Measurements from ENCODE around the gene CORO7.

CORO7 gene

DNA sequence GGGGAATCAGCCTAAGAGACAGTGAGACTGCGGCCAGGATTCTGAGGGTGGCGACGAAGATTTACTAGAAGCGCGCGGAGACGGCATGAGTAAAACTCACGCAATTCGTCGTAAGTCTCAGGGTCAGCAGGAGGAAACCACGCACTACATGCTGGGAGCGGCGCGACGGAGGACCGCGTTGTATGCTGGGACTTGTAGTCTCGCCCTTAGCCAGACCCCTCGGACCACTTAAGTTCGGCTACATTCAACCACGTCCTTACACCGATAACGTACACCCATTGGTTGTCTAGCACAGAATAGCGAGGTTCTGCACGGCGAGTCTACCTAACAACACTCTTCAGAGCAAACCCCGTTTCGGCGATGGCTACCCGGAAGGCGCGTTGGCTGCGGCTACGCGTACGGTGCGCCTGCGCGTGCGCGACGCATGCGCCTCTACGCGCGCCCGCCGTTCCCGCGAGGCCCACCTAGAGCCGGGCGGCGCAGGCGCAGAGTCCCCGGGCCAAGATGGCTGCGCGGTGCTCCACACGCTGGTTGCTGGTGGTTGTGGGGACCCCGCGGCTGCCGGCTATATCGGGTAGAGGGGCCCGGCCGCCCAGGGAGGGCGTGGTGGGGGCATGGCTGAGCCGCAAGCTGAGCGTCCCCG is 9.1 kb upstream of the CORO7 start, which contains the start of gene DNAJA3:
TSS of gene DNAJA3 (plus strand) at position 491 of the 643 bp plus-strand sequence. CDS start at position 505, 14 bp downstream.
- DNase-seq, result peak; percentile 87 to 93

DNA sequence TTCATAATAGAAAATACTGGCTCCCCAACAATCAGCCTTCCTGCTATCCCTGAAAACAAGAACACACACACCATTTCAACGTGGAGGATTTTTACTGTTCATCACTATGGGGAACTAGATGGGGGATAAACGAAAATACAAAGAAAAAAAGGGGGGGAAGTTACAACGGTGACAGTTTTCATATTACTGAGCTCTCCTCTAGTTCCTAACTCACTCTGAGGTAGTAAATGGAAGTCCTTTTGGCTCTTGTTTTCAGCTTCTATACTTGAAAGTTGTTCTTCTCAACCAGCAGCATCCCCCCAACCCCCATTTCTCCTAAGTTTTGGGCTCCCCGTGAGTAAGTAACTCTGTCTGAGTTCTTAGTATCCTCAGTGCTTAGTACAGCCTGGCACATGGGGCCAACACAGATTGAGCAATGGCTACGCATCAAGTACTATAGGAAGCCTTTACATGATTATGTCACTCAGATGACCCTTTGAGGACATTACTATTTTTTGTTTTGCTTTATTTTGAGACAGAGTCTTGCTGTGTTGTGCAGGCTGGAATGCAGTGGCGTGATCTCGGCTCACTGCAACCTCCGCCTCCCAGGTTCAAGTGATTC is 4.2 kb upstream of the CORO7 start:
- no peak for DNase-seq

DNA sequence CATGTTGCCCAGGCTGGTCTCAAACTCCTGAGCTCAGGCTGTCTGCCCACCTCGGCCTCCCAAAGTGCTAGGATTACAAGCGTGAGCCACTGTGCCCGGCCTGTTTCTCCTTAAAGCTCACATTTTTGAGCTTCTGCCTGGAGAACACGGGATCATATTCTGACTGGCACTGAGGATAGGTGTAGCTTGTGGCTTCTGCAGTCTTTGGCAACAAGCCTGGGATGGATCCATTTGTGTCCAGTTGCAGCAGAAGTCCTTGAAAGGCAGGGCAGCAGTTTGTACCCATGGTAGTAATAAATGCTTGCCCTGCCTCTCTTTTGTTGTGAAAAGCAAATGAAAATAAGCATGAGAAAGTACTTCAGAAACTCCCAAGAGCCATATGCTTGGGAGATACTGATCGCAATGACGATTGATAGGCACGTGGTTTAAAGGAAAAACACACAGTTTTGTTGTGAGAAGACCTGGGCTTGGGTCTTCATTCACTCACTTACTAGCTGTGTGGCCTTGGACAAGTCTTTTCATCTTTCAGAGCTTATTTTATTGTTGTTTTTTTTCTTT is 3.1 kb upstream of the CORO7 start:
- no peak for DNase-seq

DNA sequence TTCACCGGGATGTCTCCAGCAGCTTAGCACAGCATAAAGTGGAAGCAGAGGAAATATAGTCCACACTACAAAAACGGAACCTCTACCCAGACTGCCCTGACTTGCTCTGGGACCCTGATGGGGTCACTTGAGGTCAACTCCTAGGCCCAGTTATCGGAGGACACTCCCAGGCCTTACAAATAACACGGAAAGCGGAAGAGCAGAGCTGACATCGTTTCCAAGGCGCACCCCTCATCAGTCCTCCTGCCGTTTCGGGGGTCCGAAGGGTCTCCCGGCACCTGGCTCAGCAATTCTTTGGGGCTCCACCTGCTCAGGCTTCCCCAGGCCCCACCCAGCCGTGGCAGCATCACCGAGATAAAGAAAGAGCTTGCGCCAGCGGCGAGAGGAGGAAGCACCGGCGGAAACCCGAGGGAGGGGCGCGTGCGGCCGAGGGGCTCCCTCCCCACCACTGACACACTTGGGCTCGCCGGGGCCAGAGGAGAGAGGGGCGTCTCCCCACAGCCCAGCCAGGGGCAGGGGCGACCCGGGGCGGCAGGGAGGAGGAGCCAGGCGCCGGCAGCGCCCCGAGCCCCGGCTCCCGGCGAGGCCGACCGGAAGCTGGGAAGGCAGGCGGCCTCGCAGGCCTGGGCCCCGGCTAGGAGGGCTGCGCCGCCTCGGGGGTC is 727 bp downstream of the CORO7 start:
- DNase-seq, result peak; percentile 30 to 41

DNA sequence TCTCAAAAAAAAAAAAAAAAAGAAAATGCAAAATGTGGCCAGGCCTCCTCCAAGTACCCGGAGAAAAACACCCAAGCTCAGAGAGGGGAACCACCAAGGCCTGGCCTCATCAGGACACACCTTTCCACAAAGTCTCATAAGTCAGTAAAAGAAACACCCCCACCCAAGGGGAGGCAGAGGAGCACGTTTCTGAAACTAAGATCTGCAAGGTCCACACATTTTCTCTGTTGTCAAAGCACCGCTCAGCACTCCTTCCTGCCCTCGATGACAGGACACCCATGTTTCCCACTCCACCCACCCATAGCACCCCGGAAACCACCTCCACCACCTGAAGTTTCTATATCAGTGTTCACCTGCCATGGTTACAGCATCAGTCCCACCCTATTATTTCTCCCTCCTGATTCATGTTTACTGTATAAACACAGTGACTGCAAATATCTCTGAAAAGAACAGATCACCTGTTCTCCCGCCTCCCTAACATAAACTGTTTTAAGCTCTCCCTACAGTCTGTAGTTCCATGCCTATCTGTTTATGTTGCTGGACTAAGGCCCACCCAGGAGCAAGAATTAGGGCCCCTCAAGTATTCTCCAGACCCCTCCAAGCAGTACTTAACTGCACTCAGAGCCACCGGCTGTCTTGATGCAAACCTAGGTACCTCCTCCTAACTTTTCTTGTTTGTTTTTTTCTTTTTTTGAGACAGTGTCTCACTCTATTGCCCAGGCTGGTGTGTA is 2.0 kb downstream of the CORO7 start:
- peak; percentile 17 to 55 for DNase-seq

DNA sequence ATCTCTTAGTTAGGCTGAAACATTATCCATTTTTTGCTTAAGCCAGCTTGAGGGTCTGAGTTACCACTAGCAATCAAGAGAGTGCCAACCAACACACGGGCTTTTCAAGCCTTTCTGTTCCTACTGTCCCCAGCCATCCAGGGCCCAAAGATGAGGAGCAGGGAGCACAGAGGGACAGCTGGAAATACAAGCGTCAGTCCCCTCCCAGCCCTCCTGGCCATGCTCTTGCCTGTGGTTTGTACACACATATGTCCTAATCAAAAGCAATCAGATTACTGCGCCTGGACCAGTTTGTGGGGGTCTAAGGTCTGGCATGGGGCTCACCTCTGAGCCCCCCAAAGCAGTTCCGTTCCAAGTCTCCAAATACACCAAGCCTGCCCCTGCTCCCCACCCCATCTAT is 3.5 kb downstream of the CORO7 start:
- no peak for DNase-seq

DNA sequence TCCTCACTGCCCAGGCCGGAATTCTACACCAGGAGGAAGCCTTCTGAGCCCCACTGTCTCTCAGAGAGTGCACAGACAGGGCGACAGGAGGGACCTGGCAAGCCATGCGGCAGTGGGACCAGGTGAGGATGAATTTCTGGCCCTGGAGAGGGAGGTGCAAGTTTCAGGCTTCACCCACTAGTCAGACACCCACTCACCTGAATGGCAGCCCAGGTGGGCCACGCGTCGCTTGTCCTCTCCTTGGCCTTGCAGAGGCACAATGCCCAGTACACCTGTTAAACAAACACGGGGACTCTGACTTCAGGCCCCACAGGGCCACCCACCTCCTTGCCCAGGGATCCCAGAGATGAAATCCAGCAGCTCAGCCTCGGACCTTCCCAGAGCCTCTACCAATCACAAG is 4.2 kb downstream of the CORO7 start:
- no peak for DNase-seq

DNA sequence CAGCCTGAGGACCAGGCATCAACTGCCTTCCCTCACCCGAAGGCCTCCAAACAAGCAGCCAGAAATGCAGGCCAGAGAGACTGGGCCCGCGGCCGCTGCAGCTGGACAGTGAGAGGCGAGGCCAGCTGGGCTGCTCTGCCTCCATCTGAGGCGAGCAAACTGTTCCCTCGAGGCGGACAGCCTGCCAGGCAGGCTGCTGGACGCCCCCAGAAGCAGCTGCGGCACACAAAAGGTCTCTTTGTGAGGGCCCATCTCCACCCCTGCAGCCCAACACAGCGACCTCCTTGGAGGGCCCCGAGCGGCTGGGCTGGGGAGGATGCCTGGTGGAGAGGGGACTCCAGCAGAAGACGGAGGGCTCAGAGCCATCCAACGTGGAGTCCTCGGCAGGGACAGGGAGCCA is 4.7 kb downstream of the CORO7 start:
- no peak for DNase-seq

DNA sequence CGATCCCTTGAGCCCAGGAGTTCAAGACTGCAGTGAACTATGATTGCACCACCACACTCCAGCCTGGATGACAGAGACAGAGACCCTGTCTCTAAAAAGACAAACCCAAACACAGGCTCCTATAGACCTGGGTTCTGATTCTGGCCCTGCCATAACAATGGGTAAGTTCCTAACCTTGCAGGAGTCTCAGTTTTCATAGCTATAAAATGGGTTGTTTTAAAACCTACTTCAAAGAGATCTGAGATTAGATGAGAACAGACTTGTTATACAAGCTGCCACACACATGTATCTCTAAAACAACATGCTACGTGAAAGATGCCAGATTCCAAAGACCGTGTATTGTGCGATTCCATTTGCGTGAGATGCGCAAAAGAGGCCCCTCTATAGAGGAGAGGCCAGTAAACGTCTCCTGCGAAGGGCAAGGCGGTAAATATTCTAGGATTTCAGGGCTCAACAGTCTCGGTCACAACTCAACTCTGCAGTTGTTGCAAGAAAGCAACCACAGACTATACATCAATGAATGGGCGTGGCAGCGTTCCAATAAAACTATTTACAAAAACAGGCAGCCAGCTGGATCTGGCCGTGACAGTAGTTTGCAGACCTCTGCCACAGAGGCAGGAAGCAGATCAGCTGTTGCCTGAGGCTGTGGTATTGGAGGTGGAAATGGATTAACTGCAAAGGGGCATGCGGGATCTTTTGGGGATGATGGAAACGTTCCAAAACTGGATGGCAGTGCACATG is 5.9 kb downstream of the CORO7 start:
- peak; percentile 43 to 69 for DNase-seq

DNA sequence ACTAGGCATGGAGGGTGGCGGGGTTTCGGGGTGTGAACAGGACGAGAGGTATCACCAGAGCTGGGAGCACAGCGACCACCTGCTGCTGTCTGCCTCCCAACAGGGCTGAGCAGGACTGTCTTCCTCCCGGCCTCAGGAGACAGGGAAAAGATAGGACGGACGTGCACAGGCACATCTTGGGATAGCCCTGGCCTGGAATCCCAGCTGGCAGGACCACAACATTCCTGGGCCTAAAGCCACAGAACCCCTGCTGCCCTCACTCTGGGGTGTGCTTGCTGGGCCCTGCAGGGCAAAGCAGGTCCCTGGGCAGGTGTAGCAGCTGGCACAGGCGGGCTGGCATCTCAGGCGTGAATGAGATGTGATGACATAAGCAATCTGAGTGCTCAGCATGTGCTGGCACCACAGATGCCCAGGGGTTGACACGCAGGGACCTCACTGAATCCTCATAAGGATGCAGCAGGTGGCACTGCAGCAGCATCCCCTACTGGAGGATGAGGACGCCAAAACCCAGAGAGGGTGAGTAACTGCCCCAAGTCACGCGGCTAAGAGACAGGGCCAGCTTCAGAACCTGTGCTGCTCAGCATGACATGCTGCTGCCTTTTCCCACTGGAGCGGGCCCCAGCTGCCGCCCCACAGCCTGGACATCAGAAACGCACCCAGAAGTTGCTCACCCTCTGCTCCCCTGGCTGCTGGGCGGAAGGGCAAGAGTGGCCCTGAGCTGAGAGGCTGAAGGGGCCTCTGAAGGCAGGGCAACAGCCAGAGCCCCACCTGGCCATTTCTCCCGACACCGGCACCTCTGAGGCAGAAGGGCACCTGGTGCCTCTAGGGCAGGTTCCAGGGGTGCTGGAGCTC is 7.1 kb downstream of the CORO7 start:
- DNase-seq, result peak; percentile 38 to 59

DNA sequence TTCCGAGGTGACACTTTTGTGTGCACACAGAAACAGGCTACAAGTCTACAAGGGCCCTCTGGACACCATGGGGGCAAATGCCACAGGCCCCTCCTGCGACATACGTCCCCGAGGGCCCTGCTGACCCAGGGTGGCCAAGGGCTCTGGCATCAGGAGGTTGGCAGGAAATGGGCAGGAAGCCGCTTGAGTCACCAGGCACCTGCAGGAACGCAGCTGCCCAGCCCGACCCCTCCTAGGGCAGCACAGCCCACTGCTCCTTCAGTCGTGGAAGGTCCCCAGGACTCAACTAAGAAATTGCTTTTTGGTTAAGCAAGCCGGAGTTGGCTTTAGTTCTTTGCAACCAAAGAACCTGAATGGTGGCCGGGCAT is 8.1 kb downstream of the CORO7 start:
- no peak for DNase-seq

DNA sequence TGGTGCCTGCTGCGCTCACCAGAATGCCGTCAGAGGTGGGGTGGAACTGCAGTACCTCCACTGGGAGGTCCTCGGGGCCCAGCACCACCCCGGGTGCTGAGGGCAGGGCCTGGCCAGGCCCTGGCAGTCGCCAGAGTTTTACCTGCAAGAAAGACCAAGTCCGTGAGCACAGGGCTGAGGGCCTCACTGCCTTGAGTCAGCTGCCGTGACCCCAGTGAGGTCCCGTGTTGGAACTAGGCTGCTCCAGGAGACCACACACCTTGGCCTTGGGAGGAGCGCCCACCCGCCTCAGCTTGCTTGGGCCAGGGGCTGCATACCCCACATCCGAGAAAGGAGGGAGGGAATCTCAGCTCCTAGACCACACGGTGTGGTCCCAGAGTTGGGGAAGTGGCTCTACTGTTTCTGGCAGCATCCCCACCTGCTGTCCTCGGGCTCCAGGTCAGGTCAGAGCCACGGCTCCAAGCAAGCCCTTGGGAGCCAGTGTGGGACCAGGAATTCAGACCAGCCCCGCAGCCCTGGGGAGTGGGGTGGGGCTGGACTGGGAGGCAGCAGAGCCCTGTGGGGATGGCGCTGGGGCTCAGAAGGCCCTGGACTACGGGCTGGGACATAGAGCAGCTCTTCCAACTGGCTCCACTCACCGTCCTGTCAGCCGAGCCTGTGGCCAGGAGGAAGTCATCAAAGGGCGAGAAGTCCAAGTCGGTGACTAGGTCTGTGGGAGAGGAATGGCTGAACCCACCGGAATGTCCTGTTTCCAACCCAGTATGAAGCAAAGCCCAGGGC is 8.7 kb downstream of the CORO7 start:
- DNase-seq, result no peak

DNA sequence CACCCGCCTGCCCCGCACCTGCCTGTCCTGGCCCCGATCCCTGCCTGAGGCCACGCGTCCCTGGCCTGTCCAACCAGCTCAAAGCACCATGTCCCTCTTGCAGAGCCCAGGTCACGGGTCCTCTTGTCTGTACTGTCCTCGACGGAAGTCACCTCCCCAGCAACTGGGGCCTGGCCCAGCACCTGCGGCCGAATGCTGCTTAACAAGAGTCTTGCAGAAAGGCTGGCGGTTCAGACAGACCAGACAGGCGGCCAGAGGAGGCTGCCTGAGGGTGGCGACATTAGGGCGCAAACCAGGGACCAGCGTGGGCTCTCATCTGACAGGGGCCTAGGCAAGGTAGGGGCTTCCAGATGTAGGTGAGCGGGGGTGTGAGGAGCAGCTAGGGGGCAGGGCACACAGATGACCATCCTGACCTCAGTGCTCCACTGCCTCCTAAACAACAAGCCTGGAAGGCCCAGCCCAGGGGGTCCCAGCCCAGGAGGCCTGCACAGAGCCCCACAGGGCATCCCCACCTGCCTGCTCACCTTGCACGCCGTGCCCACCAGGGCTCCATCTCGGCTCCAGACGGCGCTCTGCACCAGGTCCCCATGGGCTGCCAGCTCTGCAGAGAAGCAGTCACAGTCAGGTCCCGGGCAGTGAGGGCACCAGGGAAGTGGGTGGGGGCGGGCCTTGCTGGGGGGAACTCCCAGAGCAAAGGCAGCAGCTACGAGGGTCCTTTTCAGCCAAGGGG is 11.3 kb downstream of the CORO7 start:
- no peak for DNase-seq

DNA sequence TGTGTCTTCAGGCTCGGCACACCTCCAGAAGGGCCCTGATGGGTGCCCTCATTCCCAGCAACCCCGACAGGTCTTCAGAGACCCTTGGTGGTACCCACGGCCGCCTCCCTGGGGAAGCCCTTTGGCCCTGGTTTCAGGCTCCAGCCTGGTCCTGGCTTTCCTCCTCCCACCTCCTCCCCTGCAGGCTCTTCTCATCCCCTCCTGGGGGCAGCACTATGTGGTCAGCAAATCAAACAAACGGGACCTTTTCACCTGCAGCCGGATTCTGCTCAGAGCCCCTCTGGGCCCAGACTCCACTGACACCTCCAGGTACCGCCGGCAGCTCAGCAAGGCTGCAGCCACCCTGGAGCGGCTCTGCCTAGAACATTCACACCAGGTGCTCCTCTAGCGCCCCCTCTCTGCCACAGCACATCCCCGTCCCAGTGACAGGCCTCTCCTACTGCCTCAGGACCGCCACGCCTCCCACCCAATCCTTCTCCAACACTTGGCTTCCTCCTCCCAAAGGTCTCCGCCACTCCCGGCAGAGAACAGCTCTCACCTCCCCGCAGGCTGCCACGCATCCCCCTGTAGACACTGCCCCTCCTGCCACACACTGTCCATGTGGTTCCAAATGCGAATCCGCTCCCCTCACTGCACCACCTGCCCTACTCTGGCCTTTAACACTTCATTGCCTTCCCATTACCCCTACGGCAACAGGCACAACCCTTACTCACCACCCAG is 12.0 kb downstream of the CORO7 start:
- no peak for DNase-seq

DNA sequence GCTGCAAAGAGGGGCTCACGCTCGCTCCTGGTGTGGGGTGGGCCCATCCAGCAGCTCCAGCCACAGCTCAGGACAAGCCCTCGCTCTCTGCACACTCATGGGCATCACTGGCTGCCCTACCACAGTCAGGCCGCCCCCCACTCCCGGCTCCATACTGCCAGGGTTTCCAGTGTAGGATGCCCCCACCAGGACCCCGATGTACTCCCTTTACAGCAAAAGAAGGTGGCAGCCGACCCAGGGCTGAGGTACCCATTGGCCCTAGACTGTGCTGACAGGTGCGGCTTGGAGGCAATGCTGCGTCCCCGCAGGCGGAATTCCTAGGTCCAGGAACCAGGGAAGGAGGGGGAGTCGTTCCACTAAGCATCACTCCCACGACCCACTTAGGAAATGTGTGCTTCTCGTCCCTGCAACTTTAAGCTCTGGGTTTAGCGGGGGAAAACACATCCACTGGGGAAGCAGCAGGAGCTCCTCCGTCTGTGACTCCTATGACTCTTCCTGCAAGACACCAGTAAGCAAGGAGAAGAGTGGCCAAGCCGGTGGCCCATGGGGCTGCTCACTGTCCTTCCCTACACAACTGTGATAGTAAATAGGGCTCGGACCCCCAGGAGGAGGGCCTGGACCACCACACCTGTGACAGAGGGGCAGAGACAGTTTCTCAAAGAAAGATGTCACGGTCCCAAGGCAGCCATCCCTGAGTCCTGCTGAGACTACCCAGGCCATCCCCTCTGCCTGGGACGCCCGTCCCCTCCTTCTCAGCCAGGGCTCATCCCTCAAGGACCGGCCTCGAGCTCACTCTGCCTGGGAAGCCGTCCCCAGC is 13.1 kb downstream of the CORO7 start:
- DNase-seq, result no peak

DNA sequence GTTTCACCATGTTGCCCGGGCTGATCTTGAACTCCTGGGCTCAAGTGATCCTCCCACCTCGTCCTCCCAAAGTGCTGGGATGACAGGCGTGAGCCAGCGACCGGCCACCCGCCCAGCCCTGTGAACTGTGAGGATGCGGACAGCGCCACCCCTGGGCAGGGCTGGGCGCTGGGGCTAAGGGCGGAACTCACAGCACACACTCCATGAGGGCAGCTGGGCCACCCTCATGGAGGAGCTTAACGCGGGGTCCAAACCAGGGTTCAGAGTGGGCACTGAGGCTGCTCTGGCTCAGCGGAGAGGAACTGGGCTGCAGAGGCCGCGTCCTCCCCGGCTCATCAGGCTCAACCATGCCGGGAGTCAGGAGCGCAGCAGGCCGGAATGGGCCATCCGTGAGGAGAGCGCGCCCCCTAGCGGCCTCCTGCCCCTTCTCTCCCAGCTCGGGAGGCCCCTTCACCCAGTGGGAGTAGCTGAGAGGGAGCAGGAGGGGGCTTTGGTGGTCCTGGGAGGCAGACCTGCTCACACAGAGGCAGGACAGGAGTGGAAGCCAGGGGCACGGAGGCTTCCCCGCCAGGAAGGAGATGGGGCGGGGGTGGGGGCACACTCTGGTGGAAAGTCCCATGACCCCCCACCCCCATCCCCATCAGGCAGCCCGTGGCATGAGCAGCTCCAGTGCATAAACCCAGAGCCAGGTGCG is 13.8 kb downstream of the CORO7 start:
- DNase-seq, result peak; percentile 54 to 66

DNA sequence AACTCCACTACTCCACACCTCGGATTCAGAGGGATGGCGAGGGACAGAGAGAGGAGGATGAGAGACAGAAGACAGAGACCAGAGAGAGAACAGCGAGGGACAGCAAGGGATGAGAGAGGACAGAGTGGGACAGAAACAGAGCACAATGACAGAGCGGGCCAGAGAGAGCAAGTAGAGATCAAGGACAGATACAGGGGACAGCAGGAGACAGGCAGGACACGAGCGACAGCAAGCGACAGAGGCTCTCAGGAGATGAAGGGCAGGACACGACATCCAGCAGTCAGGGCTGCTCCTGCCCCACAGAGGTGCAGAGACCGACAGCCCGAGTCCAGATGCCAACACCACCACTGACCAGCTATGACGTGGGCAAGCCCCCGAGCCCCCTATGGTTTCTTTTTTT is 14.9 kb downstream of the CORO7 start:
- no peak for DNase-seq

DNA sequence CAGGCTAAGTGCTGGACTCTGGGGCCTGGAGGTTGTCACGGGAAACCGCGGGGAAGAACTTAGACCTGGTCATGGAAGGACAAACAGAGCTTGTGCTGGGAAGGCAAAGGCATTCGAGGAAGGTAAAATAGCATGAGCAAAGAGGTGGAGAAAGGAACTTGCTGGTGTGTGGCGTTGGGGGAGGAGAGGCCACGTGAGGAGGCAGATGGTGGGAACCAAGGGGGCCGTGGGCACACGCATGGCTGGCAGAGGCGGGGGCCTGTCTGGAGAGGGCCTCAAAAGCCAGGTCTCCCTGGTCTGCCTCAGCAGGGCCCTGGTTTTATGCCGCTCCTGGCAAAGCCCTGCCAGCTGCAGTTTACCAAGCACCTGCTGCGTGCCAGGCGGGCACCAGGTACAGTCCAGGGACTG is 15.3 kb downstream of the CORO7 start:
- DNase-seq, result no peak
